Gastroesophageal sphincter (tissue), 4 donors: ENCODE data around the gene FBXW11. TPM values are rescaled to one million over a fixed set of nuclear protein-coding genes. Genes with fewer than 3 reads are reported as not detected.

Experiments used
- ATAC-seq: fragments of 150-250 bp; one replicate; pipeline ENCODE4 v1.9.1; 2016; ENCODE audit warnings: mild to moderate bottlenecking, moderate library complexity
- H3K27ac ChIP-seq, 4 donors: fragments of 200-600 bp; sonication (generic) in 3 of 4; 1 replicate in 3 of 4; 2 replicates in 1 of 4; pipeline ENCODE4 v1.5.1; 2016 to 2019
- H3K27me3 ChIP-seq: fragments of 200-600 bp; sonication (generic); one replicate; pipeline ENCODE4 v1.5.1; 2019
- H3K36me3 ChIP-seq, 2 donors: fragments of 200-600 bp; sonication (generic); one replicate each; pipeline ENCODE4 v1.5.1; 2019; ENCODE audit warnings: control low read depth in 1 of 2
- H3K4me1 ChIP-seq, 3 donors: fragments of 200-600 bp; sonication (generic); 1 replicate in 2 of 3; 2 replicates in 1 of 3; pipeline ENCODE4 v1.5.1; 2016 to 2019; ENCODE audit warnings: control low read depth in 2 of 3
- H3K4me3 ChIP-seq, 2 donors: fragments of 200-600 bp; sonication (generic); one replicate each; pipeline ENCODE4 v1.5.1; 2019; ENCODE audit warnings: mild to moderate bottlenecking in 1 of 2, moderate library complexity in 1 of 2
- H3K9me3 ChIP-seq, 3 donors: fragments of 200-600 bp; sonication (generic); one replicate each; pipeline ENCODE4 v1.5.1; 2017 to 2019; ENCODE audit warnings: control low read depth in 2 of 3
- CTCF ChIP-seq, 4 experiments: fragments of 200-600 bp in 2 of 4; fragments of 450-650 bp in 2 of 4; sonication (generic) in 1 of 4; IDR thresholded peaks; one replicate each; pipeline ENCODE4 v1.5.1; 2017 to 2019; ENCODE audit warnings: antibody characterized with exemption in 4 of 4, mild to moderate bottlenecking in 2 of 4, moderate library complexity in 2 of 4
- EP300 ChIP-seq: sonication (generic); formaldehyde crosslinking; IDR thresholded peaks from one replicate; pipeline ENCODE4 v1.6.1; 2017; ENCODE audit warnings: antibody characterized with exemption, mild to moderate bottlenecking
- POLR2A ChIP-seq, 2 donors: fragments of 450-650 bp; IDR thresholded peaks; one replicate each; pipeline ENCODE4 v1.6.1; 2017; ENCODE audit warnings: antibody characterized with exemption in 2 of 2, mild to moderate bottlenecking in 2 of 2, moderate library complexity in 1 of 2
- POLR2AphosphoS5 ChIP-seq: sonication (generic); formaldehyde crosslinking; IDR thresholded peaks from one replicate; pipeline ENCODE4 v1.6.1; 2017; ENCODE audit warnings: antibody characterized with exemption
- WGBS, 2 donors: methylation state at CpG; one replicate each; pipeline ENCODE4 v1.1.5; 2018; ENCODE audit warnings: low coverage in 1 of 2; 5-methylcytosine and 5-hydroxymethylcytosine counted together
- total RNA-seq, 4 donors: library from RNA; depleted of rRNA; stranded (reverse); fragments of >200 nt; gene quantifications; one replicate each; pipeline ENCODE4 v1.1.0, GENCODE V29; 2016

FBXW11 gene
- total RNA-seq, 4 donors from 2014 or later, result 64.3 to 88.3 (median 76.3) TPM

- Histone ChIP-seq H3K9me3 (no peaks in the 10 kb centered on the region), H3K4me1 (no peaks in the 10 kb centered on the region), H3K27me3 (no peaks in the 10 kb centered on the region), H3K27ac (no peak overlapping the region), H3K36me3 (peaks cover 5 to 72% of the 10 kb centered on the region in 2 donors), H3K4me3 (no peak overlapping the region)
- 60 to 69% methylated on average over 3 to 6 of the region's 6 CpGs for WGBS, 2 donors
- no peak for ATAC-seq
- TF ChIP-seq EP300 (no peak), CTCF (IDR thresholded peaks at IDR 0.05) (no peak), POLR2AphosphoS5 (no peak), POLR2A (IDR thresholded peaks at IDR 0.05) (no peak)
These were observed 142.5 kb downstream of the FBXW11 start for GRCh38 chr5:171863935-171864334.

DNA sequence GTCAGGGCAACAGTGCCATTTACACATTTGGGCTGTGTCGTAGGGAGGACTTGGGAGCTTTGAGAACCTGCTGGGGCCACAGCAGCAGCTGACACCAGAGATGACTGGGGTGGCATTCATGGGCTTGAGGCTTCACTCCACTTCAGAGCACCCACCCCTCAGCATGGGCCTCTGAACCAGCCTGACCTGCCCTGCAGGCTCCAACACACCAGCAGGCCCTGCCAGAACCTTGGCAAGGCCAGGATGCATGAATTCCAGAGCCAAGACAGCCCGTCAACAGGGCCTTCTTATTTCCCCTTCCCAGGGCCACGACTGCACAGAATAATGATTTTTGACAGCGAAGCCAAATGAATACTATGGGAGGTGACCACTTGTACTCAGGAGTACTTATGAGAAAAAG, 143.8 kb downstream of the FBXW11 start:
- Histone ChIP-seq H3K4me1 (no peaks in the 10 kb centered on the region), H3K27ac (no peak overlapping the region), H3K9me3 (no peaks in the 10 kb centered on the region), H3K36me3 (peaks cover 0 to 59% of the 10 kb centered on the region in 2 donors), H3K4me3 (no peak overlapping the region), H3K27me3 (no peaks in the 10 kb centered on the region)
- WGBS, 2 donors, result 82 to 96% methylated on average over 2 to 4 of the region's 4 CpGs
- TF ChIP-seq EP300, result no peak
- no peak for TF ChIP-seq POLR2AphosphoS5
- TF ChIP-seq CTCF (IDR thresholded peaks at IDR 0.05), result no peak
- no peak for TF ChIP-seq POLR2A (IDR thresholded peaks at IDR 0.05)
- ATAC-seq, result no peak

DNA sequence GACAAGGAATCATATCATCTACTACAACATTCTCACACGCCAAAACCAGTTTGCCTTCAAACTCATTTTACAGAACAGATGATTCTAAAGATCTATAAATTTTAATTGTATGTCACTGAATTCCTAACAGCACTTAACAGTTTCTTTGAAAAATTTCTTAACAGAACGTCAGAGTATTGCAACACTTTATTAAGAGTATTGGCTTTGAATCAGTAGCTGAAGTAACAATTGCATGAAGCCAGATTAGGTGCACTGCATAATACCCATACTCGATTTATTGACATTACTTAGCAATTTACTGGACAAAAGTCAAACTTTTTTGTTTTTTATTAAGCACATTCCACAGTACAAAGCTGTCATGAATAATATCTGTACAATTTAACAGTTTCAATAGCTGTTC, 145.1 kb downstream of the FBXW11 start:
- Histone ChIP-seq H3K27me3 (no peaks in the 10 kb centered on the region), H3K9me3 (no peaks in the 10 kb centered on the region), H3K4me3 (no peak overlapping the region), H3K4me1 (no peaks in the 10 kb centered on the region), H3K27ac (no peak overlapping the region), H3K36me3 (peaks cover 0 to 47% of the 10 kb centered on the region in 2 donors)
- TF ChIP-seq POLR2A (IDR thresholded peaks at IDR 0.05) (no peak), CTCF (IDR thresholded peaks at IDR 0.05) (no peak), EP300 (no peak), POLR2AphosphoS5 (no peak)
- 68 to 74% methylated on average over 3 of the region's 3 CpGs for WGBS, 2 donors
- ATAC-seq, result no peak

GRCh38 chr5:171858303-171858702, 148.1 kb downstream of the FBXW11 start:
- H3K27ac ChIP-seq, result no peak overlapping the region
- no peak overlapping the region for H3K4me3 ChIP-seq
- H3K9me3 ChIP-seq, result no peaks in the 10 kb centered on the region
- H3K36me3 ChIP-seq, result peaks cover 0 to 24% of the 10 kb centered on the region in 2 donors
- H3K27me3 ChIP-seq, result no peaks in the 10 kb centered on the region
- no peaks in the 10 kb centered on the region for H3K4me1 ChIP-seq
- ATAC-seq, result no peak
- 94 to 100% methylated on average over 3 to 4 of the region's 7 CpGs for WGBS, 2 donors
- TF ChIP-seq CTCF (IDR thresholded peaks at IDR 0.05) (peak in 1 of 4 experiments; percentile 42), POLR2AphosphoS5 (no peak)

DNA sequence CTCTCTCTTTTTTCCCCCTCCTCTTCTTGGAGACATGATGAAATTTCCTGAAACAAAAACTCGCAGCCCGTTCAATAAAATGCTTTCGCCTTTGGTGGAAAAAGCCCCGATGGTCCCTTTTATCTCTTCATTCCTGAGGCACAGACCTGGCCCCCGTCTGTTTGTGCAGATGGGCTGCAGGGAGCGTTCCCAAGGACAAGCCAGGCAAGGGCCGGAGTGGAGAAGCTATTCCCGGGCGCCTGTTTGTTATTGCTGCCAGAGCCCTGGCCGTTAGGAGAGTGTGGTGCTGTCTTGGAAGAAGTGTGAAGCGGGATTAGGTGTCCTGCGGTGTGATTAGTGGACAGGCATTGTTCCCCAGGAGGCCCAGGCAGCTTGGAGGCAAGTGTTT, 149.0 kb downstream of the FBXW11 start:
- ATAC-seq, result no peak
- H3K4me1 ChIP-seq, result no peaks in the 10 kb centered on the region
- no peak for TF ChIP-seq CTCF (IDR thresholded peaks at IDR 0.05)
- no peak for TF ChIP-seq EP300
- TF ChIP-seq POLR2AphosphoS5, result no peak
- WGBS, 2 donors, result 43 to 55% methylated on average over 4 of the region's 12 CpGs
- no peaks in the 10 kb centered on the region for H3K27me3 ChIP-seq
- H3K36me3 ChIP-seq, result peaks cover 0 to 20% of the 10 kb centered on the region in 2 donors
- H3K4me3 ChIP-seq, result no peak overlapping the region
- H3K9me3 ChIP-seq, result no peaks in the 10 kb centered on the region
- no peak overlapping the region for H3K27ac ChIP-seq
